Pancreas (tissue), 10 donors: ENCODE measurements around the gene PBX4. TPM values are rescaled to one million over a fixed set of nuclear protein-coding genes. Genes with fewer than 3 reads are reported as not detected.

Source experiments
- ATAC-seq, 4 donors: fragments of 200-7000 bp; cut with Tn5 transposase; one replicate each; pipeline versions ENCODE4 v1.8.0 to v1.9.1; 2020; ENCODE audit warnings: mild to moderate bottlenecking in 4 of 4, moderate library complexity in 4 of 4
- DNase-seq, 6 donors: peaks; one replicate each; pipeline ENCODE4 v3.0.0-alpha.2; 2020
- FAIRE-seq: peaks from 2 replicates; lab custom pipeline; 2012; peaks lifted over from hg19 to GRCh38; lab: Jason Lieb, UNC
- H3K27ac ChIP-seq, 4 donors: fragments of 200-600 bp; sonication (generic); 1 replicate in 3 of 4; 2 replicates in 1 of 4; pipeline versions ENCODE4 v1.5.0 to v1.8.0; 2020
- H3K27me3 ChIP-seq, 4 donors: fragments of 200-600 bp; one replicate each; pipeline ENCODE4 v1.8.0; 2021
- H3K36me3 ChIP-seq, 3 donors: fragments of 200-600 bp; sonication (generic) in 1 of 3; one replicate each; pipeline versions ENCODE4 v1.5.0 to v1.8.0; 2020 to 2021
- H3K4me1 ChIP-seq, 3 donors: fragments of 200-600 bp; one replicate each; pipeline ENCODE4 v1.8.0; 2021
- H3K4me3 ChIP-seq, 4 donors: fragments of 200-600 bp; sonication (generic) in 2 of 4; one replicate each; pipeline versions ENCODE4 v1.5.0 to v1.8.0; 2020 to 2021
- H3K9me3 ChIP-seq, 4 donors: fragments of 200-600 bp; one replicate each; pipeline ENCODE4 v1.8.0; 2021
- WGBS, 2 donors: extraction: QIAGEN DNeasy Blood & Tissue Kit; methylation state at CpG; one replicate each; pipeline ENCODE4 v1.1.7; 2013; 5-methylcytosine and 5-hydroxymethylcytosine counted together
- intact Hi-C, 3 donors: fragments of 100-400 bp; cut with DNase I; formaldehyde crosslinking; loops; one replicate each; pipeline versions ENCODE4 v1.11.1 to v1.14.2; 2022
- polyA plus RNA-seq, 2 donors: library from polyadenylated mRNA; stranded (reverse); fragments of 200-250 nt; gene quantifications; one replicate each; pipeline ENCODE4 v1.2.3, GENCODE V29; 2013
- total RNA-seq, 6 donors: library from RNA; stranded (reverse); fragmentation: NEBNext Ultra II Directional in 4 of 6; extraction: Animal tissue kit (Norgen Biotek cat#: 25700) in 4 of 6; gene quantifications; one replicate each; pipeline versions ENCODE4 v1.2.1 to v1.2.4, GENCODE V29; 2021 to 2023
- TF ChIP-seq, protein P1 (sequence below), 4 donors: fragments of 200-600 bp; sonication (generic) in 3 of 4; IDR thresholded peaks; one replicate each; pipeline versions ENCODE4 v1.5.0 to v1.8.0; 2021; ENCODE audit warnings: antibody characterized with exemption in 4 of 4
- donor health status: healthy with polysubstance abuse.
- donor health status: DM: no; HTN: no; CAD: no; lungs with moderate emphysema.
- donor health status: DM: no; HTN: no; CAD: no.
- donor health status: control.
- donor health status: control.
- donor health status: Bipolar disorder and iron deficiency.
- donor health status: DM: yes; HTN: yes; CAD: no.
- donor health status: DM: no; HTN: no; CAD: no.
- donor health status: DM: no; HTN: no; CAD: no.
- donor health status: DM: yes; HTN: yes; CAD: no.

PBX4 gene
- total and polyA plus RNA-seq, 8 donors = 0.18 to 4.0 (median 0.49) TPM

DNA sequence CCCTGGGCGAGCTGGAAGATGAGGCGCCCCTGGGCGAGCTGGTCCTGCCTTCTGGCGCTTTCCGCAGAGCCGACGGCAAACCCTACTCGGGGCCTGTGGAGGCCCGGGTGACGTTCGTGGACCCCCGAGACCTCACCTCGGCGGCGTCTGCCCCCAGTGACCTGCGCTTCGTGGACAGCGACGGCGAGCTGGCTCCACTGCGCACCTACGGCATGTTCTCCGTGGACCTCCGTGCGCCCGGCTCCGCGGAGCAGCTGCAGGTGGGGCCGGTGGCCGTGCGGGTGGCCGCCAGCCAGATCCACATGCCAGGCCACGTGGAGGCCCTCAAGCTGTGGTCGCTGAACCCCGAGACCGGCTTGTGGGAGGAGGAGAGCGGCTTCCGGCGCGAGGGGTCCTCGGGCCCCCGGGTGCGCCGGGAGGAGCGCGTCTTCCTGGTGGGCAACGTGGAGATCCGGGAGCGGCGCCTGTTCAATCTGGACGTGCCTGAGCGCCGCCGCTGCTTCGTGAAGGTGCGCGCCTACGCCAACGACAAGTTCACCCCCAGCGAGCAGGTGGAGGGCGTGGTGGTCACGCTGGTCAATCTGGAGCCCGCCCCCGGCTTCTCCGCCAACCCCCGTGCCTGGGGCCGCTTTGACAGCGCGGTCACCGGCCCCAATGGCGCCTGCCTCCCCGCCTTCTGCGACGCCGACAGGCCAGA lies 74.1 kb downstream of the PBX4 start:
- WGBS, 2 donors = 75 to 84% methylated on average over 74 to 75 of the region's 75 CpGs
- TF ChIP-seq, protein P1, sequence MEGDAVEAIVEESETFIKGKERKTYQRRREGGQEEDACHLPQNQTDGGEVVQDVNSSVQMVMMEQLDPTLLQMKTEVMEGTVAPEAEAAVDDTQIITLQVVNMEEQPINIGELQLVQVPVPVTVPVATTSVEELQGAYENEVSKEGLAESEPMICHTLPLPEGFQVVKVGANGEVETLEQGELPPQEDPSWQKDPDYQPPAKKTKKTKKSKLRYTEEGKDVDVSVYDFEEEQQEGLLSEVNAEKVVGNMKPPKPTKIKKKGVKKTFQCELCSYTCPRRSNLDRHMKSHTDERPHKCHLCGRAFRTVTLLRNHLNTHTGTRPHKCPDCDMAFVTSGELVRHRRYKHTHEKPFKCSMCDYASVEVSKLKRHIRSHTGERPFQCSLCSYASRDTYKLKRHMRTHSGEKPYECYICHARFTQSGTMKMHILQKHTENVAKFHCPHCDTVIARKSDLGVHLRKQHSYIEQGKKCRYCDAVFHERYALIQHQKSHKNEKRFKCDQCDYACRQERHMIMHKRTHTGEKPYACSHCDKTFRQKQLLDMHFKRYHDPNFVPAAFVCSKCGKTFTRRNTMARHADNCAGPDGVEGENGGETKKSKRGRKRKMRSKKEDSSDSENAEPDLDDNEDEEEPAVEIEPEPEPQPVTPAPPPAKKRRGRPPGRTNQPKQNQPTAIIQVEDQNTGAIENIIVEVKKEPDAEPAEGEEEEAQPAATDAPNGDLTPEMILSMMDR (IDR thresholded peaks at IDR 0.05) = no peak
- DNase-seq = peak in 1 of 6 donors; percentile 65

DNA sequence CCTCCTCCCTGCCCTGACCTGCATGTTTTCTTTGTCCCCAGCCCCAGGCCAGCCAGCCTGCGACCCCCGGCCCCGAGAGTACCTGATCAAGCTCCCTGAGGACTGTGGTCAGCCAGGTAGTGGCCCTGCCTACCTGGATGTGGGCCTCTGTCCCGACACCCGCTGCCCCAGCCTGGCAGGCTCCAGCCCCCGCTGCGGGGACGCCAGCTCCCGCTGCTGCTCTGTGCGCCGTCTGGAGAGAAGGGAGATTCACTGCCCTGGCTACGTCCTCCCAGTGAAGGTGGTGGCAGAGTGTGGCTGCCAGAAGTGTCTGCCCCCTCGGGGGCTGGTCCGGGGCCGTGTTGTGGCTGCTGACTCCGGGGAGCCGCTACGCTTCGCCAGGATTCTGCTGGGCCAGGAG lies 74.8 kb downstream of the PBX4 start:
- peak in 2 of 6 donors; percentile 29 to 53 for DNase-seq
- Histone ChIP-seq H3K27me3 (peaks cover 0 to 14% (median 0%) of the 10 kb centered on the region in 4 donors), H3K27ac (no peak overlapping the region), H3K9me3 (no peaks in the 10 kb centered on the region), H3K36me3 (no peaks in the 10 kb centered on the region), H3K4me3 (no peak overlapping the region), H3K4me1 (peaks cover 0 to 7% (median 0%) of the 10 kb centered on the region in 3 donors)
- WGBS, 2 donors = 71 to 87% methylated on average over 19 of the region's 19 CpGs
- TF ChIP-seq, protein P1 (IDR thresholded peaks at IDR 0.05) = no peak
- intact Hi-C loops = loop anchor here in 2 of 3 donors (10.0 kb wide), 2 partner anchors 91 to 401 kb away; no protein-coding TSS in a partner anchor
- FAIRE-seq = no peak
- no peak for ATAC-seq

More for the DNA sequence above, 74.1 kb downstream of the PBX4 start:
- no peak for ATAC-seq
- H3K4me1 ChIP-seq = peaks cover 0 to 6% (median 0%) of the 10 kb centered on the region in 3 donors
- H3K4me3 ChIP-seq = no peak overlapping the region
- H3K27me3 ChIP-seq = peaks cover 0 to 14% (median 0%) of the 10 kb centered on the region in 4 donors
- H3K27ac ChIP-seq = no peak overlapping the region
- no peak for FAIRE-seq
- no peaks in the 10 kb centered on the region for H3K9me3 ChIP-seq
- H3K36me3 ChIP-seq = no peaks in the 10 kb centered on the region
- intact Hi-C loops = loop anchor here in 2 of 3 donors (10.0 kb wide), 2 partner anchors 90 to 400 kb away; no protein-coding TSS in a partner anchor

DNA sequence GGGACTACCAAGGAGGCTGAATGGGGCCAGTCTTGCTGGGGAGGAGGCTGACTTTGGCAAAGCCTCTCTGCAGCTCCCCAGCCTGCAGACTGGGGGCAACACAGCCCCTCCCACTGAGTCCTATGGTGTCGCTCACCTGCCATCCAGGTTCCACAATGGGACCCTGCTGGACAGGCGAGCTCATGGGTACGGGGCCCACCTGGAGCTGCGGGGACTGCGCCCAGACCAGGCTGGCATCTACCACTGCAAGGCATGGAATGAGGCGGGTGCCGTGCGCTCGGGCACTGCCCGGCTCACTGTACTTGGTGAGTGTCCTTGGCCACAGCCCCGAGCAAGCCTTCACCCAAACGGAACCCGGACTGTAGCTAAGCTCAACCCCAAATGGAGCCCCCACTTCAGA lies 75.4 kb downstream of the PBX4 start:
- no peaks in the 10 kb centered on the region for H3K36me3 ChIP-seq
- peaks cover 0 to 14% (median 0%) of the 10 kb centered on the region in 4 donors for H3K27me3 ChIP-seq
- no peak overlapping the region for H3K4me3 ChIP-seq
- FAIRE-seq (no peak), DNase-seq (peak in 1 of 6 donors; percentile 10), ATAC-seq (no peak)
- H3K9me3 ChIP-seq = no peaks in the 10 kb centered on the region
- H3K4me1 ChIP-seq = peaks cover 0 to 13% (median 0%) of the 10 kb centered on the region in 3 donors
- H3K27ac ChIP-seq = no peak overlapping the region
- intact Hi-C loops = loop anchor here in 2 of 3 donors (10.0 kb wide), 2 partner anchors 92 to 402 kb away; no protein-coding TSS in a partner anchor
- TF ChIP-seq, protein P1 (IDR thresholded peaks at IDR 0.05) = no peak
- 77 to 81% methylated on average over 13 of the region's 13 CpGs for WGBS, 2 donors

DNA sequence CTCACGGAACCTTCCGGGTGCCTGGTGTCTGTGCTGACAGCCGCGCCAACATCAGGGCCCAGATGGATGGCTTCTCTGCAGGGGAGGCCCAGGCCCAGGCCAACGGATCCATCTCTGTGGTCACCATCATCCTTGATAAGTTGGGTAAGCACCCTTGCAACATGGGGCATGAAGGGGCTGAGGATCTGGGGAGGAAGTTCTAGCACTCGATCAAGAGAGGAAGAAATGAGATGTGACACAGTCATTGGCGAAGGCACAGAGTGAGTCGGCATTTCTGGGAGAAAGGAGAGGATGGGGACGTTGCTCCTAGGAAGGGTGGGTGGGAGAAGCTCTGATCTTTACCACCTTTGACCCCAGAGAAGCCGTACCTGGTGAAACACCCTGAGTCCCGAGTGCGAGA lies 76.0 kb downstream of the PBX4 start:
- H3K27ac ChIP-seq = no peak overlapping the region
- no peak overlapping the region for H3K4me3 ChIP-seq
- peaks cover 0 to 14% (median 0%) of the 10 kb centered on the region in 4 donors for H3K27me3 ChIP-seq
- FAIRE-seq (no peak), ATAC-seq (no peak), DNase-seq (peak in 1 of 6 donors; percentile 10)
- WGBS, 2 donors = 72 to 78% methylated on average over 12 of the region's 12 CpGs
- TF ChIP-seq, protein P1 (IDR thresholded peaks at IDR 0.05) = no peak
- H3K36me3 ChIP-seq = no peaks in the 10 kb centered on the region
- peaks cover 0 to 15% (median 0%) of the 10 kb centered on the region in 3 donors for H3K4me1 ChIP-seq
- H3K9me3 ChIP-seq = no peaks in the 10 kb centered on the region
- intact Hi-C loops = loop anchor here in 2 of 3 donors (10.0 kb wide), 2 partner anchors 92 to 402 kb away; no protein-coding TSS in a partner anchor
